Endothelial cell of umbilical vein (primary cell): ENCODE data around the gene DNAJC8. TPM values are rescaled to one million over a fixed set of nuclear protein-coding genes. Genes with fewer than 3 reads are reported as not detected.

Source experiments
- BruUV-seq: library from RNA; stranded (reverse); fragments of 400-500 nt; replicated peaks from 2 replicates; lab custom pipeline; 2021; lab: Mats Ljungman, UMichigan
- CTCF ChIA-PET: fragments of 300-600, 350-600 bp; sonication (Branson Sonifier 250); formaldehyde crosslinking; loops from one replicate; lab custom pipeline; 2021; ENCODE audit warnings: antibody characterized with exemption, inconsistent platforms; lab: Charles Lee
- POLR2A ChIA-PET: fragments of 300-600, 350-600 bp; sonication (Branson Sonifier 250); formaldehyde crosslinking; loops from one replicate; lab custom pipeline; 2021; ENCODE audit warnings: antibody characterized with exemption, inconsistent platforms; lab: Charles Lee
- DNase-seq: peaks from one replicate; pipeline ENCODE4 v3.0.0-alpha.2; 2011; ENCODE audit warnings: low read depth, low spot score
- FAIRE-seq: peaks from 2 replicates; lab custom pipeline; 2011; peaks lifted over from hg19 to GRCh38; lab: Jason Lieb, UNC
- H2AFZ ChIP-seq: 2 replicates; pipeline ENCODE4 v1.6.0; 2012; ENCODE audit warnings: low read depth, low read length, control low read depth, inconsistent platforms
- H3K27ac ChIP-seq: 2 replicates; pipeline ENCODE4 v1.5.1; 2011; ENCODE audit warnings: low read depth, mild to moderate bottlenecking, control low read depth, low read length, moderate library complexity; ENCODE audit not compliant: insufficient read depth
- H3K27me3 ChIP-seq, 2 experiments: 2 replicates each; pipeline versions ENCODE4 v1.6.0 to v1.6.1; 2011; ENCODE audit warnings: low read length in 2 of 2, mixed read lengths in 1 of 2; ENCODE audit not compliant: control insufficient read depth in 2 of 2, insufficient read depth in 2 of 2
- H3K36me3 ChIP-seq, 2 experiments: 2 replicates in 1 of 2; 3 replicates in 1 of 2; pipeline ENCODE4 v1.5.1; 2011; ENCODE audit warnings: low read length in 2 of 2, mild to moderate bottlenecking in 1 of 2, moderate library complexity in 1 of 2; ENCODE audit not compliant: control insufficient read depth in 2 of 2, insufficient read depth in 2 of 2; ENCODE audit errors: extremely low read depth in 1 of 2
- H3K4me1 ChIP-seq: 3 replicates; pipeline ENCODE4 v1.5.1; 2011; ENCODE audit warnings: mild to moderate bottlenecking, low read length; ENCODE audit not compliant: control insufficient read depth, insufficient read depth; ENCODE audit errors: extremely low read depth
- H3K4me2 ChIP-seq: 2 replicates; pipeline ENCODE4 v1.6.1; 2011; ENCODE audit warnings: low read length, control low read depth, mixed read lengths; ENCODE audit not compliant: insufficient read depth
- H3K4me3 ChIP-seq, 3 experiments: fragments of 200-600 bp in 1 of 3; sonication (generic), shearing (Covaris generic) in 1 of 3; replicated peaks in 1 of 3; 2 replicates each; pipeline ENCODE4 v1.5.1; 2011 to 2016; ENCODE audit warnings: control low read depth in 3 of 3, low read length in 3 of 3, mild to moderate bottlenecking in 2 of 3, inconsistent platforms in 1 of 3, low read depth in 1 of 3, moderate library complexity in 1 of 3; ENCODE audit not compliant: insufficient read depth in 1 of 3
- H3K79me2 ChIP-seq: 2 replicates; pipeline ENCODE4 v1.6.0; 2012; ENCODE audit warnings: low read length, inconsistent platforms; ENCODE audit not compliant: control insufficient read depth, insufficient read depth
- H3K9ac ChIP-seq: replicated peaks from 2 replicates; pipeline ENCODE3; 2011; ENCODE audit warnings: low read length, control low read depth; ENCODE audit not compliant: insufficient read depth; ENCODE audit errors: extremely low read depth
- H3K9me1 ChIP-seq: replicated peaks from 3 replicates; pipeline ENCODE4 v1.6.0; 2011; ENCODE audit warnings: mild to moderate bottlenecking, low read length; ENCODE audit not compliant: control insufficient read depth, insufficient read depth; ENCODE audit errors: extremely low read depth
- H3K9me3 ChIP-seq: replicated peaks from 2 replicates; pipeline ENCODE4 v1.5.1; 2012; ENCODE audit warnings: low read length, inconsistent platforms; ENCODE audit not compliant: control insufficient read depth, insufficient read depth
- H4K20me1 ChIP-seq: replicated peaks from 2 replicates; pipeline ENCODE3; 2011; ENCODE audit warnings: mild to moderate bottlenecking, low read length; ENCODE audit not compliant: control insufficient read depth, insufficient read depth; ENCODE audit errors: extremely low read depth
- FOS ChIP-seq: IDR thresholded peaks from 2 replicates; pipeline ENCODE4 v1.6.1; 2011; ENCODE audit warnings: mild to moderate bottlenecking, low read length, moderate library complexity, borderline replicate concordance; ENCODE audit not compliant: insufficient read depth
- GATA2 ChIP-seq: IDR thresholded peaks from 2 replicates; pipeline ENCODE4 v1.7.0; 2011; ENCODE audit warnings: low read depth, mild to moderate bottlenecking, moderate library complexity, mixed read lengths, low read length; ENCODE audit not compliant: insufficient read length, insufficient read depth
- JUN ChIP-seq: IDR thresholded peaks from 2 replicates; pipeline ENCODE4 v1.6.1; 2011; ENCODE audit warnings: borderline replicate concordance, low read depth; ENCODE audit not compliant: insufficient read length, insufficient read depth
- MAX ChIP-seq: IDR thresholded peaks from 2 replicates; pipeline ENCODE4 v1.6.1; 2011; ENCODE audit not compliant: insufficient read depth, insufficient read length
- POLR2A ChIP-seq: IDR thresholded peaks from 2 replicates; pipeline ENCODE4 v1.6.1; 2012; ENCODE audit warnings: low read depth, mild to moderate bottlenecking, control low read depth, low read length
- POLR2AphosphoS5 ChIP-seq: IDR thresholded peaks from 2 replicates; pipeline ENCODE4 v1.6.1; 2012; ENCODE audit warnings: low read depth, mild to moderate bottlenecking, control low read depth, low read length, moderate library complexity; ENCODE audit not compliant: insufficient read depth
- dilution Hi-C: fragments of 300-500 bp; cut with MboI; formaldehyde crosslinking; loops from one replicate; pipeline ENCODE4 v1.15.0; 2019; ENCODE audit warnings: low sequenced_read_pairs; ENCODE audit not compliant: extremely low pct_ligation_motif_present
- intact Hi-C: fragments of 100-400 bp; cut with micrococcal nuclease; formaldehyde crosslinking; loops from one replicate; pipeline ENCODE4 v1.10.0; 2022
- polyA plus RNA-seq, 4 experiments: library from polyadenylated mRNA; depleted of rRNA in 3 of 4; stranded (reverse) in 3 of 4; unstranded in 1 of 4; fragments of >200 nt; gene quantifications; 2 replicates each; pipeline versions ENCODE4 v1.2.1 to v1.2.3, GENCODE V29; 2011 to 2012; ENCODE audit warnings: missing spikeins in 1 of 4
- total RNA-seq: library from RNA; stranded (reverse); gene quantifications from 2 replicates; pipeline ENCODE4 v1.2.3, GENCODE V29; 2021

Gene DNAJC8
- total and polyA plus RNA-seq, 2 donors (not counting 3 experiments of a cell fraction or from before 2014, with no cell fraction given): 71.0 to 106 TPM

DNA sequence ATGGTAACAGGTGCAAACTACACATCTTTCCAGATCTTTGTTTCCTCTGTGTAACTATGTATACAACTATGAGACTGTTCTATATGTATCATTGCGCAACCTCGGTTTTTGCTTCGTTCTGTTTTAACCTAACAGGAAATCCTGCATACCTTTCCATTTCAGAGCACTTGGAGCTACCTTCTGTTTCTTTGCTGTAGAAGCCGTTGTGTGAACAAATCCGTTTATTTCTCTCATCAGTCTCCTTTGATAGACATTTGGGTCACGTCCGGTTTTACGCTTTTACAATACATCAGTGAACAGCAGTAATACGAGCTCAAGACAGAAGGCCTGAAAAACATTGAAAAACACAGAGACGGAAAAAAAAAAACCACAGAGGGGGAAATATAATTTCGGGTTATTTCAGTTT, 13.6 kb upstream of the DNAJC8 start:
- no peak for TF ChIP-seq MAX
- no peak for TF ChIP-seq FOS
- no peak for TF ChIP-seq GATA2
- no peak for TF ChIP-seq POLR2AphosphoS5
- no peak for TF ChIP-seq POLR2A
- H3K9me1 ChIP-seq: no peaks in the 10 kb centered on the region
- intact Hi-C loops: no loop called here
- no peaks in the 10 kb centered on the region for H3K27me3 ChIP-seq
- no peaks in the 10 kb centered on the region for H4K20me1 ChIP-seq
- peaks cover 29% of the 10 kb centered on the region for H3K4me1 ChIP-seq
- H3K4me3 ChIP-seq: peak overlapping the region; percentile 40 to 85 (median 52)
- peak overlapping the region; percentile 56 for H3K27ac ChIP-seq
- no peaks in the 10 kb centered on the region for H3K36me3 ChIP-seq
- POLR2A ChIA-PET: interaction anchor here (0.9 to 1.0 kb wide), 2 partner anchors 13 to 402 kb away, joined by 3 to 5 read pairs; partner anchors contain the start of genes RNU11 and SESN2
- peaks cover 2% of the 10 kb centered on the region for H3K79me2 ChIP-seq
- dilution Hi-C loops: no loop called here
- no peak for FAIRE-seq
- peak overlapping the region; percentile 79 for H3K9ac ChIP-seq
- H3K4me2 ChIP-seq: peak overlapping the region; percentile 78
- peak overlapping the region; percentile 58 for H2AFZ ChIP-seq
- CTCF ChIA-PET: interaction anchor here (1.1 to 2.2 kb wide), 2 partner anchors 11 to 40 kb away, joined by 3 to 8 read pairs; partner anchors contain the start of gene ATP5IF1
- no peaks in the 10 kb centered on the region for H3K9me3 ChIP-seq
- DNase-seq: peak; percentile 39
- TSS peak; percentile 85 for BruUV-seq

DNA sequence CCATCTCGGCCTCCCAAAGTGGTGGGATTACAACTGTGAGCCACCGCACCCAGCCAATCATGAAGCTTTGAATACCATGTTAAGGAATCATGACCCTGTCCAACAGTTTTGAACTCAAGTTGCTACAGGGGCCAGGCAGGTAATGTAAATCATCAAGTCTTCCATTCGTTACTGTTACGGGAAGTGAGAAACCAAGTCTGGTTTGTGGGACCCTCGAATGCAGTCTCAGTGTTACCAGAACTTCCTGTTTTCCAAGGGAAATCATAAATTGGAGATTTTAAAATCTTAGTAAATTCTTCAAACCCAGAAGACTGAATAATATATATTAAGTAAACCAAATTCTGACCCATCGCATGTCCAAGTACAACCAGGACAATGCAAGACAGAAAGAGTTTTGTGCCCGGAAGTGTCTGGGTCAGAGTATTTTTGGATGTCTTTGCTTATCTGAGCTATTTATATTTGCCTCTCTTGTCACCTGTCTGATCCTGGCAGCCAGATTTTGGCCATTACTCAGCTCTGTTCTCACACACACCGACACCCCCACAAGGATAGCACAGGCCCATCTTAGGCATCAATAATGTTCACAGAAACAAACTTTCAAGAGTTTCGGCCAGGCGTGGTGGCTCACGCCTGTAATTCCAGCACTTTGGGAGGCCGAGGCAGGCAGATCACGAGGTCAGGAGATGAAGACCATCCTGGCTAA, 11.9 kb upstream of the DNAJC8 start:
- H2AFZ ChIP-seq: no peak overlapping the region
- CTCF ChIA-PET: interaction anchor here (1.1 to 1.6 kb wide), 4 partner anchors 9 to 177 kb away, joined by 4 to 5 read pairs (median 4); no protein-coding TSS in a partner anchor
- peaks cover 2% of the 10 kb centered on the region for H3K79me2 ChIP-seq
- BruUV-seq: no TSS peak
- FAIRE-seq (peak; percentile 61), DNase-seq (no peak)
- H3K9me1 ChIP-seq: no peaks in the 10 kb centered on the region
- no peak overlapping the region for H3K4me3 ChIP-seq
- H3K4me1 ChIP-seq: peaks cover 29% of the 10 kb centered on the region
- H4K20me1 ChIP-seq: no peaks in the 10 kb centered on the region
- H3K27ac ChIP-seq: no peak overlapping the region
- H3K36me3 ChIP-seq: no peaks in the 10 kb centered on the region
- no peak overlapping the region for H3K4me2 ChIP-seq
- TF ChIP-seq GATA2 (no peak), JUN (no peak), POLR2AphosphoS5 (no peak)
- intact Hi-C loops: no loop called here
- POLR2A ChIA-PET: interaction anchor here (0.6 to 1.1 kb wide), 3 partner anchors 9 to 373 kb away, joined by 3 to 5 read pairs (median 4); partner anchors contain the start of gene ATP5IF1
- dilution Hi-C loops: no loop called here
- no peaks in the 10 kb centered on the region for H3K9me3 ChIP-seq
- no peaks in the 10 kb centered on the region for H3K27me3 ChIP-seq
- H3K9ac ChIP-seq: no peak overlapping the region
